K562 (cell line): ENCODE results near the gene BRAF. TPM values are rescaled to one million over a fixed set of nuclear protein-coding genes. Genes with fewer than 3 reads are reported as not detected.

Experiments used
- ATAC-seq: fragments of 200-7000 bp; cut with Tn5 transposase; 3 replicates; pipeline ENCODE4 v1.9.1; 2020; ENCODE audit warnings: moderate library complexity
- BruUV-seq: library from RNA; stranded (reverse); fragments of 400-500 nt; replicated peaks from 2 replicates; lab custom pipeline; 2021; lab: Mats Ljungman, UMichigan
- CTCF ChIA-PET: fragments of 300-600 bp; formaldehyde crosslinking; extraction: SDS; loops from one replicate; lab custom pipeline; 2021; ENCODE audit warnings: low intra/inter-chr PET ratio; lab: Yijun Ruan, JAX
- POLR2A ChIA-PET: fragments of 300-600, 350-650 bp; sonication (Branson Sonifier 250); formaldehyde crosslinking; extraction: SDS; loops from one replicate; lab custom pipeline; 2021; ENCODE audit warnings: antibody characterized with exemption, inconsistent platforms; lab: Yijun Ruan, JAX
- DNase-seq, 4 experiments: peaks; one replicate each; pipeline versions ENCODE4 v3.0.0 to v3.0.0-alpha.2; 2011 to 2018; ENCODE audit warnings: low spot score in 3 of 4, mixed read lengths in 3 of 4; ENCODE audit errors: extremely low read depth in 1 of 4
- FAIRE-seq: peaks from 2 replicates; lab custom pipeline; 2011; peaks lifted over from hg19 to GRCh38; lab: Jason Lieb, UNC
- H2AFZ ChIP-seq: 2 replicates; pipeline ENCODE4 v1.6.0; 2011; ENCODE audit warnings: low read depth, low read length, control low read depth, inconsistent platforms
- H3K27ac ChIP-seq: fragments of 200-600 bp; 3 replicates; pipeline ENCODE4 v1.8.0; 2011; ENCODE audit warnings: low read depth, mild to moderate bottlenecking, control low read depth, inconsistent platforms, low read length, moderate library complexity, mixed read lengths; ENCODE audit errors: extremely low read depth
- H3K27me3 ChIP-seq, 2 experiments: fragments of 300-600 bp in 1 of 2; 2 replicates in 1 of 2; 3 replicates in 1 of 2; pipeline versions ENCODE4 v1.6.0 to v1.8.0; 2011; ENCODE audit warnings: inconsistent platforms in 2 of 2, low read length in 2 of 2, mild to moderate bottlenecking in 1 of 2, mixed read lengths in 1 of 2, moderate library complexity in 1 of 2; ENCODE audit not compliant: control insufficient read depth in 2 of 2, insufficient read depth in 2 of 2
- H3K36me3 ChIP-seq: fragments of 300-600 bp; 3 replicates; pipeline ENCODE4 v1.8.0; 2011; ENCODE audit warnings: mild to moderate bottlenecking, low read length, inconsistent platforms; ENCODE audit not compliant: control insufficient read depth, insufficient read depth
- H3K4me1 ChIP-seq, 2 experiments: fragments of 200-600 bp in 1 of 2; replicated peaks in 1 of 2; 2 replicates in 1 of 2; 3 replicates in 1 of 2; pipeline versions ENCODE4 v1.5.1 to v1.8.0; 2011; ENCODE audit warnings: inconsistent platforms in 2 of 2, low read length in 2 of 2, mild to moderate bottlenecking in 1 of 2, mixed read lengths in 1 of 2, moderate library complexity in 1 of 2; ENCODE audit not compliant: control insufficient read depth in 2 of 2, insufficient read depth in 2 of 2
- H3K4me2 ChIP-seq: 2 replicates; pipeline ENCODE4 v1.6.1; 2011; ENCODE audit warnings: low read length, control low read depth, inconsistent platforms, mixed read lengths; ENCODE audit not compliant: insufficient read depth
- H3K4me3 ChIP-seq: fragments of 200-600 bp; sonication (generic), shearing (Covaris generic); 2 replicates; pipeline ENCODE4 v1.5.1; 2016; ENCODE audit warnings: control low read depth, inconsistent platforms
- H3K79me2 ChIP-seq: fragments of 200-600 bp; 3 replicates; pipeline ENCODE4 v1.8.0; 2011; ENCODE audit warnings: low read length, inconsistent platforms; ENCODE audit not compliant: control insufficient read depth, insufficient read depth
- H3K9ac ChIP-seq, 2 experiments: 2 replicates each; pipeline versions ENCODE4 v1.6.0 to v1.6.1; 2011; ENCODE audit warnings: low read depth in 2 of 2, low read length in 2 of 2, control low read depth in 1 of 2, inconsistent platforms in 1 of 2, mild to moderate bottlenecking in 1 of 2, mixed read lengths in 1 of 2; ENCODE audit not compliant: insufficient read depth in 1 of 2
- H3K9me1 ChIP-seq: one replicate; pipeline ENCODE4 v1.6.0; 2011; ENCODE audit warnings: inconsistent platforms, mild to moderate bottlenecking, low read length, moderate library complexity; ENCODE audit not compliant: control insufficient read depth, insufficient read depth
- H3K9me3 ChIP-seq: replicated peaks from 2 replicates; pipeline ENCODE4 v1.5.1; 2011; ENCODE audit warnings: low read depth, low read length, inconsistent platforms; ENCODE audit not compliant: control insufficient read depth, insufficient read depth
- H4K20me1 ChIP-seq: replicated peaks from 2 replicates; pipeline ENCODE4 v1.6.1; 2011; ENCODE audit warnings: low read length, inconsistent platforms, mixed read lengths; ENCODE audit not compliant: control insufficient read depth, insufficient read depth
- CEBPB ChIP-seq: fragments of 450-650 bp; IDR thresholded peaks from 2 replicates; pipeline ENCODE4 v1.6.1; 2016; ENCODE audit warnings: missing genetic modification characterization, missing compliant biosample characterization
- CEBPG ChIP-seq, 3 experiments: fragments of 200-800 bp in 1 of 3; sonication (Bioruptor generic) in 1 of 3; sonication (generic) in 1 of 3; formaldehyde crosslinking in 1 of 3; IDR thresholded peaks in 2 of 3; conservative IDR thresholded peaks in 1 of 3; 2 replicates each; pipeline versions ENCODE4 v1.6.1 to v1.8.0; 2016 to 2022; ENCODE audit warnings: missing compliant biosample characterization in 2 of 3, missing genetic modification characterization in 2 of 3, mild to moderate bottlenecking in 1 of 3, missing genetic modification reagents in 1 of 3
- MCM5 ChIP-seq: fragments of 450-650 bp; IDR thresholded peaks from 2 replicates; pipeline ENCODE4 v1.6.1; 2016; ENCODE audit warnings: low read depth
- NONO ChIP-seq, 2 experiments: fragments of 200-400 bp in 1 of 2; fragments of 450-650 bp in 1 of 2; formaldehyde crosslinking in 1 of 2; IDR thresholded peaks; 2 replicates each; pipeline ENCODE4 v1.6.1; 2017; ENCODE audit warnings: low read depth in 2 of 2, mild to moderate bottlenecking in 2 of 2, moderate library complexity in 2 of 2, low read length in 1 of 2
- TBP ChIP-seq: optimal IDR thresholded peaks from 2 replicates; pipeline ENCODE3; 2011; ENCODE audit warnings: low read depth, low read length, improper control_type of control experiment
- ZNF740 ChIP-seq, 3 experiments: fragments of 200-800 bp in 1 of 3; sonication (Bioruptor generic) in 1 of 3; sonication (generic) in 1 of 3; formaldehyde crosslinking in 1 of 3; IDR thresholded peaks; 2 replicates each; pipeline versions ENCODE4 v1.6.1 to v1.8.0; 2016 to 2022; ENCODE audit warnings: mild to moderate bottlenecking in 2 of 3, missing compliant biosample characterization in 2 of 3, missing genetic modification characterization in 2 of 3, missing genetic modification reagents in 1 of 3
- WGBS: fragments of 100-300 bp; shearing (Covaris generic); methylation state at CpG from one replicate; pipeline ENCODE4 v1.1.6; 2016; ENCODE audit warnings: low coverage, mixed read lengths; ENCODE audit not compliant: insufficient coverage; ENCODE audit errors: missing lambda C conversion rate; 5-methylcytosine and 5-hydroxymethylcytosine counted together
- in situ Hi-C: fragments of 300-500 bp; cut with MboI; formaldehyde crosslinking; loops from 4 replicates; pipeline ENCODE4 v1.15.0; 2018; ENCODE audit warnings: inconsistent platforms, mixed read lengths
- intact Hi-C: fragments of 100-400 bp; cut with micrococcal nuclease; formaldehyde crosslinking; loops from 2 replicates; pipeline ENCODE4 v1.14.2; 2022
- polyA plus RNA-seq, 8 experiments: library from polyadenylated mRNA; depleted of rRNA in 4 of 8; stranded (reverse) in 5 of 8; unstranded in 3 of 8; fragments of >200 nt; fragmentation: Nextera tagmentation in 2 of 8; fragmentation: Illumina TruSeq in 1 of 8; extraction: Ambion mirVana in 2 of 8; extraction: Trizol in 1 of 8; gene quantifications; 2 replicates each; pipeline versions ENCODE4 v1.2.1 to v1.2.3, GENCODE V29; 2011 to 2014; ENCODE audit warnings: inconsistent platforms in 1 of 8, missing spikeins in 1 of 8
- total RNA-seq, 7 experiments: library from RNA; depleted of rRNA in 6 of 7; stranded (reverse); fragments of >200 nt in 6 of 7; fragmentation: Illumina TruSeq in 2 of 7; extraction: Trizol in 2 of 7; gene quantifications; 2 replicates each; pipeline versions ENCODE4 v1.2.1 to v1.2.3, GENCODE V29; 2011 to 2021; ENCODE audit warnings: low replicate concordance in 1 of 7
- TF ChIP-seq, protein P1 (sequence below): sonication (generic); formaldehyde crosslinking; IDR thresholded peaks from 2 replicates; pipeline ENCODE4 v1.8.1; 2023; ENCODE audit warnings: mild to moderate bottlenecking, missing genetic modification reagents

Gene BRAF
- total and polyA plus RNA-seq, 9 of the 15 experiments (the other 6 are each of a cell fraction or from before 2014, with no cell fraction given): 3.6 to 38.3 (median 21.9) TPM

GRCh38 chr7:140881507-140882228 lies 43.1 kb downstream of the BRAF start:
- no peak overlapping the region for H2AFZ ChIP-seq
- no peak overlapping the region for H3K4me2 ChIP-seq
- ATAC-seq (no peak), FAIRE-seq (no peak), DNase-seq (no peak)
- no peaks in the 10 kb centered on the region for H3K9me1 ChIP-seq
- H3K27me3 ChIP-seq: no peaks in the 10 kb centered on the region
- in situ Hi-C loops: no loop called here
- BruUV-seq: no TSS peak
- H3K4me3 ChIP-seq: no peak overlapping the region
- H3K9ac ChIP-seq: no peak overlapping the region
- POLR2A ChIA-PET: interaction anchor here (1.3 kb wide), 1 partner anchor 33 kb away, joined by 3 read pairs; no protein-coding TSS in a partner anchor
- intact Hi-C loops: no loop called here
- 60% methylated on average over 3 of the region's 3 CpGs for WGBS
- H3K79me2 ChIP-seq: peaks cover 57% of the 10 kb centered on the region
- H3K27ac ChIP-seq: no peak overlapping the region
- no peaks in the 10 kb centered on the region for H4K20me1 ChIP-seq
- H3K9me3 ChIP-seq: no peaks in the 10 kb centered on the region
- CTCF ChIA-PET: no interaction called here
- TF ChIP-seq TBP: no peak
- TF ChIP-seq, protein P1, sequence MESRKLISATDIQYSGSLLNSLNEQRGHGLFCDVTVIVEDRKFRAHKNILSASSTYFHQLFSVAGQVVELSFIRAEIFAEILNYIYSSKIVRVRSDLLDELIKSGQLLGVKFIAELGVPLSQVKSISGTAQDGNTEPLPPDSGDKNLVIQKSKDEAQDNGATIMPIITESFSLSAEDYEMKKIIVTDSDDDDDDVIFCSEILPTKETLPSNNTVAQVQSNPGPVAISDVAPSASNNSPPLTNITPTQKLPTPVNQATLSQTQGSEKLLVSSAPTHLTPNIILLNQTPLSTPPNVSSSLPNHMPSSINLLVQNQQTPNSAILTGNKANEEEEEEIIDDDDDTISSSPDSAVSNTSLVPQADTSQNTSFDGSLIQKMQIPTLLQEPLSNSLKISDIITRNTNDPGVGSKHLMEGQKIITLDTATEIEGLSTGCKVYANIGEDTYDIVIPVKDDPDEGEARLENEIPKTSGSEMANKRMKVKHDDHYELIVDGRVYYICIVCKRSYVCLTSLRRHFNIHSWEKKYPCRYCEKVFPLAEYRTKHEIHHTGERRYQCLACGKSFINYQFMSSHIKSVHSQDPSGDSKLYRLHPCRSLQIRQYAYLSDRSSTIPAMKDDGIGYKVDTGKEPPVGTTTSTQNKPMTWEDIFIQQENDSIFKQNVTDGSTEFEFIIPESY: peak; percentile 88
- H3K36me3 ChIP-seq: no peaks in the 10 kb centered on the region
- no peaks in the 10 kb centered on the region; a peak in 1 of 5 replicates for H3K4me1 ChIP-seq

GRCh38 chr7:140877249-140877524 lies 47.5 kb downstream of the BRAF start:
- no peak for ATAC-seq
- Histone ChIP-seq H3K4me2 (no peak overlapping the region), H3K27me3 (no peaks in the 10 kb centered on the region), H4K20me1 (no peaks in the 10 kb centered on the region), H3K36me3 (no peaks in the 10 kb centered on the region), H3K27ac (no peak overlapping the region), H3K9me3 (0 out of 2 replicates have a peak, but pooled peaks cover 3% of the 10 kb centered on the region), H2AFZ (no peak overlapping the region), H3K9me1 (no peaks in the 10 kb centered on the region), H3K4me1 (no peaks in the 10 kb centered on the region), H3K4me3 (no peak overlapping the region), H3K79me2 (peaks cover 66% of the 10 kb centered on the region), H3K9ac (no peak overlapping the region)
- ChIA-PET POLR2A (interaction anchor here (1.2 to 1.8 kb wide), 3 partner anchors 9 to 46 kb away, joined by 4 to 8 read pairs (median 5); no protein-coding TSS in a partner anchor), CTCF (no interaction called here)
- in situ Hi-C loops: no loop called here
- intact Hi-C loops: no loop called here
- FAIRE-seq: no peak
- no peak for DNase-seq
- WGBS: 100% methylated on average over 1 of the region's 1 CpG
- no TSS peak for BruUV-seq
- TF ChIP-seq CEBPB (tag) (peak; percentile 90), MCM5 (no peak), CEBPG (CRISPR knock-in tag; IDR thresholded peaks at IDR 0.05) (peak; percentile 83), CEBPG (tag; conservative IDR thresholded peaks at IDR 0.05 in 1 of 2, IDR thresholded peaks at IDR 0.05 in 1 of 2) (peak; percentile 88 to 98), NONO (IDR thresholded peaks at IDR 0.05; ENCODE audit: low read depth in 2 of 2, low read length in 1 of 2) (no peak), ZNF740 (CRISPR knock-in tag; IDR thresholded peaks at IDR 0.05) (peak; percentile 63; the same call in 1 of the 2 replicates), ZNF740 (tag; IDR thresholded peaks at IDR 0.05) (peak in 1 of 2 experiments; percentile 58; a peak in 1 of 4 replicates)
